HG03378 (cell line): ENCODE results near the gene PLCB1.
A peak's percentile ranks its signal among the peaks of the same experiment; 100 is the strongest.
"Not testable (repeated sequence)": the region's sequence is repeated elsewhere in the genome, so short reads cannot be mapped to it uniquely, and the experiment has no call there.

Source experiments
- ATAC-seq: cut with Tn5 transposase; IDR thresholded peaks from one replicate; pipeline ENCODE4 v1.9.1; 2021; ENCODE audit warnings: mild to moderate bottlenecking, moderate library complexity; ENCODE audit not compliant: unreplicated experiment

Gene PLCB1

DNA sequence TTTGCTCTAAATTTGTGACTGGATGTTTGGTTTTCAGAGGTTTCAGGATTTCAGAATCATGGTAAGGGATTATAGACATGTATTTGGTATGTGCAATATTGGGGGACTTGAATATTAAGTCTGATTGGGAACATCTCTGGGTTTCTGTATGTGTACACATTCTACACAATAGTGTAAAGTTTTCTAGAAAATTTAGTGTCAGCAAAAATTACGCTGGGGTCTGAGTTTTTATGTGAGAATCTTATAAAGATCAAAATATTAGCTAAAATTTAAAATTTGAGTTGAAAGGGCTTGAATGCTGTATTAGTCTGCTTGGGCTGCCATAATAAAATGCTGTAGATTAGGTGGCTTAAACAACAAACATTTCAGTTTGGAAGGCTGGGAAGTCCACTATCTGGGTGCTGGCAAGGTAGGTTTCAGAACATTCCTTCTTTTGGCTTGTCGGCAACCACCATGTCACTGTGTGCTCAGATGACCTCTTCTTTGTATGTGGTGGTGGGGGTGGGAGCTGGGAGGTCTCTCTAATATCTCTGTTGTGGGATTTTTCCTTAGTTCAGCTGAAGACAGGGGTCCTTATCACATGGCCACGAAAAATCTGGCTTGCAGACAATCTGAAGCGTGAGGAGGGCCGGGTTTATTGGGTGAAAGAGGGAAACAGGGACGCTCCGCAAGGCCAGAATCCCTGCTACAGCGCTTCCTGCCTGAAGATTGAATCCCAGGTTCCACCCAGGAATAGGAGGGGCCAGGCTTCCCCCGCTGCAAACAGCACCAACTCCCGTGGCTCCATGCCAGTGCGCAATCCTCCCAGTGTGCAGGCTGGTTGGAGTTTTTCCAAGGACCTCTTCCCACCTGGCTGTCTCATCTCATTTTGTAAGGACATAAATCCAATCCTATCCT is 299.7 kb downstream of the PLCB1 start:
- ATAC-seq, result no peak

DNA sequence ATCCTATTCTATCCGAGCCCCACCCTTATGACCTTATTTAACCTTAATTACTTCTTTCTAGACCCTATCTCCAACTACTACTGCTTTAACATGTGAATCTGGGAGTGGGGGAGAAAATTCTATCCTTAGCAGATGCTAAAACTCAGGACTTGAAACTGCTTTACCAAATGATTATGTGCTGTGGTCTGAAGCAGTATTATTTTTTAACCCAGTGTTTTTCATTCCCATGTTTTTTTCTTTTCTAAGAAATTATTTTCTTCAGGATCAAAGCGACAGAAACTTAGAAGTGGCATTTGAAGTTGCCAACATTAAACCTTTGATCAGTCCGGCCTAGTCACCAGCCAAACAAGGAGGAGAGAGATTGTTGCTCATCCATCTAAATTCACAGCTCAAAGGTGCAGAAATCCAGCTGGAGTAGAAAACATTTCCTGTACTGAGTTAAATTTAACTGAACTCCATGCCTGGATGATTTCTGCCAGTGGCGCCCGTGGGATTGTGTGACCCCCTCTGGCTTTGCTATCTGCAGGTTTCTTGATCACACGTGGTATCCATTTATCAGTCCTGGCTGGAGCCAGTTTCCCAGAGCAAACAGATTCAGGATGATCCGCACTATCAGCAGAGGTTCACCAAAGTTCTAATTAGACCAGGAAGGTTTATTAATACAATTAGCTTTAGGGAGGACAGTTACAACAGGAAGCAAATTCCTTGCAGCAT is 300.5 kb downstream of the PLCB1 start:
- ATAC-seq, result no peak

- ATAC-seq, result no peak
Observed at GRCh38 chr20:8433291-8433690, 301.2 kb downstream of the PLCB1 start.

DNA sequence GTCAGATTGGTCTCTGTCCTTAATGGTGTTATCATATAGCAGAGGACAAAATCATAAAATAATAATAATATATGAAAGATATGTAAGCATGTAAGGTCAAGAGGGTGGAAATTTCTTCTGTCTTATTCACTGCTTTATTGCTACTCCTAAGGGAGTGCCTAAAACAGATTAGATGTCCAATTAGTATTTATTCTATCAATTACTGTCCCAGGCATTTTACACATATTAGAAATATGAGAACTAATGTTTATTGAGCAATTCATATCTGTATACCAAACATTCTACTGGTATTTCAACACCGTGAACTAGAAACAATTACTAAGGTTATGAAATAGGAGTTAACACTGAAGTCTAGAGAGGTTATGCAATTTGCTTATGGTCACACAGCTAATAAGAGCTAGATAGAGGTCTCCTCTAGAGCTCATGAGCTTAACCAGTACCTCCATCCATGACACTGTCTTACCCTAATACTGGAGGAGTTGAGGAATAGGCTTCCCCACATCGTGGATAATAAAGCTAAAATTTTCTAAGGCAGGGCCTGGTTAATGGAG is 302.3 kb downstream of the PLCB1 start:
- ATAC-seq, result no peak

DNA sequence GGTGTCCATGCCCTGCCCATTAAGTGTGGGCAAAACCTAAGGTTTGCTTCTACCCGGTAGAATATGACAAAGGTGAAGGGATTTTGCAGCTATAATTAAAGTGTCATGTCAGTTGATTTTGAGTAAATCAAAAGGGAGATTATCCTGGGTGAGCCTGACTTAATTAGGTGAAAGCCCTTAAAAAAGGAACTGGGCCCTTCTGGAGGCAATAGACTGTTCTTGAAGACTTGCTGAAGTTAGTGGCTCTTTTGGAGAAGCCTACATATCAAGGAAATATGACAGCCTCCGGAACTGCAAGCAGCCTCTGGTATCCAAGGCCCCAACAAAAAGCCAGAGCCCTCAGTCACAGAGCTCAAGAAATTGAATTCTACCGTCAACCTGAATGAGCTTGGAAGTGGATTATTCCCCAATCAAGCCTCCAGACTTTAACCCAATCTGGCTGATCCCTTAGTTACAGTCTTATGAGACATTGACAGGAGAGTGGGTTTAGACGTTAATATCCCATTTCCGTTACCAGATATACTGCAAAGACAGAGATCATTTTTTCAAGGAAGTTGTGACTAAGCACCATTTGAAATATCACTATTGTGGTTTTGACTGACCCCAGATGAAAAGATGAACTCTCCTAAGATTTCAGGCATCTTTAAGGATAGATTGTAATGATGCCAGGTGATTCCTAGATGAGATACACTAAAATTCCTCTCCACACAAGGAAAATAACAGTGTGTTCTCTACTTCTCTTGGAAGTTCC is 303.4 kb downstream of the PLCB1 start:
- no peak for ATAC-seq

- not testable (repeated sequence) for ATAC-seq
Observed at GRCh38 chr20:8436938-8437337, 304.9 kb downstream of the PLCB1 start.

GRCh38 chr20:8438748-8439147 is 306.7 kb downstream of the PLCB1 start:
- no peak for ATAC-seq

GRCh38 chr20:8443464-8444072 is 311.5 kb downstream of the PLCB1 start:
- ATAC-seq, result no peak

DNA sequence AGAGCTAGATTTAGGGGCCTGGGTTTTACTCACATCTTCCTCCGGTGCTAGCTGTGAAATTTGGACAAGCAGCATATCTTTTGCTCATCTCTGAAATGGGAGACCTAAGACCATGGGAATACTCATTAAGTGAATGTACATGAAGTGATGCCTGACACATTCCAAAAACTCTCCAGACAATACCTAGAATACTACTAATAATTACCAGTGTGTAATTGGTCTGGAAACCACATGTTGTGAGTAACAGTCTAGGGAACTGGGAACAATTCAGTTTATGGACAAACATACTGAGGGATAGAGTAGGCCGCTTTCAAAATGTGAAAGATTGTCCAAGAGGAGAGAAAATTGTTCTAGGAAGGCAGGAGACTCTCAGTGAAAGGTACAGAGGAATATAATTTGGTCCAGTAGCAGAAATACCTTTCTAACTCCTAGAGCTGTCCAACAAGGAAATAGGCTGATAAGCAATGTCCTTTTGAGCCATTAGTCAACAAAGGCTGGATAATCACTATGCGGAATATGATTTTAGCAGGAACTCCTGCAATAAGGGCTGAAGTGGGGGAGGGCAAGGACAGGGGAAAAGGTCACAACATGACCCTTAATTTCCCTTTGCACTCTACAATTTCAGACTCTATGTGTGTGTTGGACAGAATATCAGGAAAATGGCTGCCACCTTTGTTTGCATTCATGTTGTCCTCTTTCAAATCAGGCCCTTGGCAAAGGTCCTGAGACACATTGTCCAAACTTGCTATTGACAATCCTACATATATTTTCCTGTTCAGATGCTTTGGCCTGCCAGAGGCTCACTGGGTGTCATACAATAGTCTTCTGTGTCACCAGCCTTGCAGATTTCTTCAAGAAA is 315.4 kb downstream of the PLCB1 start:
- no peak for ATAC-seq

DNA sequence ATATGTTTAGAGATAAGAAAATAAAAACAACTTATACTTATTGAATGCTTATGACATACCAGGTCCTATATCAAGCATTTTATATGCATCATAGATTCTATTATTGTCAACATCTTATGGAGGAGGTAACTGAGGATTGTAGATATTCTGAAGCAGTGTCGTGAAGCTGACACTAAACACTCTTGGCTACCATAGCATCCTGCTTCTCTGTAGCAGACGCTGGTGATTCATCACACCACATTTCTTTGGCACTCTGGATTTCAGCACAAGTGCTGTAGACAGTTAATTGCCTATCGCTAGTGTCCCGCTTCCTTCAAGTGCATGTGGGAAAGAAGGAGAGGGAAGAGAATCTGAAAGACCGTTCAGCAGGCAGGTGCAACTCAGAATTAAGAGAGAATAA is 317.1 kb downstream of the PLCB1 start:
- ATAC-seq, result no peak

DNA sequence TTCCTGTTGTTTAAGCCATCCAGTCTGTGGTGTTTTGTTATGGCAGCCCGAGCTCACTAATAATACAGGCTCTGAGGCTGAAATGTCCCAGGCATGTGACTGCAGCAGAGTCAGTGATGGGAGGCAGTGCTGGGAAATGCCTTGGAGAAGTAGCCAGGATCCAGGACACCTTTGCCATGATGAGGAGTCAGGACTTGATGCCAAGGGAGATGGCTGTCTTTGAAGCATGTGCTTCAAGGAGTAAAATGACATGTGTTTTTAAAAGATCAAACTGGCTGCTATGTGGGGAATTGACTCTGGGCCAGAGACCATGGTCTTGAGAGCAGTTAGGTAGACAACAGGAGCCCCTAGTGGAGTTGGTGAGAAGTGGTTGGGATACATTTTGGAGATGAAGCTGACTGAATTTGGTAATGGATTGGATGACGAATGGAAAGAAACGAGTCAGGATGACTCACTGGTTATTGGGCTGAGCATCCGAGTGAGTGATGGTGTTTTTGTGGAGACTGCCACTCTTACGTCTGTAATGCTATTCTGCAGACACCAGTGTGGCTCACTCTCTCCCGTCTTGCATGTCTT is 322.2 kb downstream of the PLCB1 start:
- ATAC-seq, result peak; percentile 74

- ATAC-seq, result no peak
Observed at GRCh38 chr20:8456765-8457164, 324.7 kb downstream of the PLCB1 start.

GRCh38 chr20:8457978-8458377 is 325.9 kb downstream of the PLCB1 start:
- ATAC-seq, result no peak

DNA sequence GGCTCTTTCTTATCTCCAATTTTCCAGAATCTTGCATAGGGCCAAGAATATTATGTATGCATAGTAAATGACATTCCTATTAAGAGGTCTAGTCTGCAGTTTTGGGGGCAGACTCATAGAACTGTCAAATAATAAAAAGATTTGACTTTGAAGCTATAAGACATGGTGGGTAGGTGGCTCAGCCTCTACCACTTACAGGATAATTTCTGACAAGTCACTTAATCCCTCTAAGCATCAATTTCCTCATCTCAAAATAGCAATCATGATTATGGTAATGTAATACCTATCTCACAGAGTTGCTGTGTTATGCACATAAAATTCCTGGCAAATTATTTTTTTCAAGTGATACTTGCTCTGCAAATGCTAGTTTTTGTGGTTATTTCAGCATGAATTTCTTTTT is 329.1 kb downstream of the PLCB1 start:
- ATAC-seq, result no peak

- ATAC-seq, result no peak
Observed at GRCh38 chr20:8464368-8464767, 332.3 kb downstream of the PLCB1 start.

- not testable (repeated sequence) for ATAC-seq
Observed at GRCh38 chr20:8466781-8467180, 334.7 kb downstream of the PLCB1 start.

DNA sequence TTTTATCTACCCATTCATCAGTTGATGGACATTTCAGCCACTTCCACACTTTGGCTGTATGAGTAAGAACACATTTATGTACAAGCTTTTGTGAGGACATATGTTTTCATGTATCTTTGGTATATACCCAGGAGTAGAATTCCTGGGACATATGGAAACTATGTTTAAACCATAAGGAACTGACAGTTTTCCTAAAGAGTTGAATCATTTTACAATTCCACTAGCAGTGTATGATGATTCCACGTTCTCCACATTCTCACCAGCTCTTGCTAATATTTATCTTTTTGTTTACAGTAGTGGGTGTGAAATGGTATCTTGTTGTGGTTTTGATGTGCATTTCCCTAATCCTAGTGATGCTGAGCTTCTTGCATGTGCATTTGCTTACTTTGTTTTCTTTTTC is 338.1 kb downstream of the PLCB1 start:
- no peak for ATAC-seq

- no peak for ATAC-seq
Observed at GRCh38 chr20:8471465-8471864, 339.4 kb downstream of the PLCB1 start.

- ATAC-seq, result no peak
Observed at GRCh38 chr20:8473459-8473858, 341.4 kb downstream of the PLCB1 start.
